IgD-negative memory B cell (primary cell): ENCODE measurements around the gene ACSL3. TPM values are rescaled to one million over a fixed set of nuclear protein-coding genes. Genes with fewer than 3 reads are reported as not detected.
"Not testable (repeated sequence)": the region's sequence is repeated elsewhere in the genome, so short reads cannot be mapped to it uniquely, and the experiment has no call there.

ENCODE experiments used
- H3K27ac Mint-ChIP-seq, 3 donors: one replicate each; pipeline ENCODE4 v1.8.0; 2020 to 2022; ENCODE audit warnings: mild to moderate bottlenecking in 3 of 3, mixed read lengths in 3 of 3, moderate library complexity in 1 of 3
- H3K27me3 Mint-ChIP-seq: one replicate; pipeline ENCODE4 v1.8.0; 2021; ENCODE audit warnings: mixed read lengths
- H3K36me3 Mint-ChIP-seq: one replicate; pipeline ENCODE4 v1.8.0; 2020; ENCODE audit warnings: mild to moderate bottlenecking, mixed read lengths
- H3K4me1 Mint-ChIP-seq, 3 donors: one replicate each; pipeline ENCODE4 v1.8.0; 2020 to 2022; ENCODE audit warnings: mixed read lengths in 3 of 3, mild to moderate bottlenecking in 1 of 3
- H3K4me3 Mint-ChIP-seq, 4 donors: one replicate each; pipeline ENCODE4 v1.8.0; 2020 to 2022; ENCODE audit warnings: mild to moderate bottlenecking in 4 of 4, mixed read lengths in 4 of 4, moderate library complexity in 3 of 4
- H3K9me3 Mint-ChIP-seq, 3 donors: one replicate each; pipeline ENCODE4 v1.8.0; 2020 to 2021; ENCODE audit warnings: mixed read lengths in 3 of 3, mild to moderate bottlenecking in 1 of 3
- polyA plus RNA-seq: library from polyadenylated mRNA; unstranded; fragments of 300-500 nt; fragmentation: Illumina TruSeq; gene quantifications from one replicate; pipeline ENCODE4 v1.2.3, GENCODE V29; 2021

ACSL3 gene
- polyA plus RNA-seq, 1 donor from 2014 or later: 19.6 TPM

DNA sequence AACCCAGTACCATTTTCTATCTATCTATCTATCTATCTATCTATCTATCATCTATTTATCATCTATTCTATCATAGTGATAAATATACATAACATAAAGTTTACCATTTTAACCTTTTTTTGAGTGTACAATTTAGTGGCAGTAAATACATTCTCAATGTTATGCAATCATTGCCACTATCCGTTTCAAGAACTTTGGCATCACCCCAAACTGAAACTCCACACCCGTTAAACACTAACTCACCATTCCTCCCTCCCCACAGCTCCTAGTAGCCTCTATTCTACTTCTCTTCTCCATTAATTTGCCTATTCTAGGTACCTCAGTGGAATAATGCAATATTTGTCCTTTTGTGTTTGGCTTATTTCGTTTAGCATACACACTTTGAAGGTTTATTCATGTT lies 108.7 kb downstream of the ACSL3 start:
- Mint-ChIP-seq H3K4me3 (no peak overlapping the region), H3K27ac (no peak overlapping the region), H3K27me3 (peaks cover 2% of the 10 kb centered on the region), H3K36me3 (no peaks in the 10 kb centered on the region), H3K4me1 (no peaks in the 10 kb centered on the region), H3K9me3 (no peaks in the 10 kb centered on the region)

DNA sequence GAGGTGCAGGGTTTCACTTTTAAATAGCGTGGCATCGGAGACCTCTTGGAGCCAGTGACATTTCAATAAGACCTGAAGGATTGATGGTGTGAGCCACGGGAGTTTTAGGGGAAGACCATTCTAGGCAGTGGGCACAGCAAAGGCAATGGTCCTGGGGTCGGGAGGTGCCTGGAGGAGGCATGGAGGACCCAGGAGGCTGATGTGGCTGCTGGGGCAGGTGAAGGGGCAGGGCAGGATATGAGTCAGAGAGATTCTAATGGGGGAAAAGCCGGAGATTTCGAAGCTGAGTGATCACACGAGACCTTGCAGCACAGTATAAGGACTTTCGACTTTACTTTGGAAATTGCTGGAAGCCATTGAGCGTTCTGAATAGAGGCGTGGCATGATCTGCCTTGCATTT lies 111.6 kb downstream of the ACSL3 start:
- Mint-ChIP-seq H3K36me3 (no peaks in the 10 kb centered on the region), H3K9me3 (no peaks in the 10 kb centered on the region), H3K27me3 (peaks cover 2% of the 10 kb centered on the region), H3K4me1 (no peaks in the 10 kb centered on the region), H3K27ac (no peak overlapping the region), H3K4me3 (no peak overlapping the region)

DNA sequence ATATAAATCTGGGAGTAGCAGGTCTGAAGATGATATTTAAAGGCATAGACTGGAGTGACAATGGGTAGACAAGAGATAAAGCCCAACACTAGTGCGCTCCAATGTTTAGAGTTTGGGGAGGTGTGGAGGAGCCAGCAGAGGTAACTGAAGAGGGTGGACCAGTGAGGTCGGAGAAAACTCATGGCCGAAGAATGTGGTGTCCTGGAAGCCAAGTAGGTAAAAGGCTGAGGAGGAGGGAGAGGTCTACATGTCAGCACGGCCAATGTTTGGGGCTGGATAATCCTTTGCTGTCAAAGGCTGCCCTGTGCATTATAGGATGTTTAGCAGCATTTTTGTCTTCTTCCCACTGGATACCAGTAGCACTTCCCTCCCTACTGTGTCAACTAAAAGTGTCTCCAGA lies 112.4 kb downstream of the ACSL3 start:
- Mint-ChIP-seq H3K4me3 (no peak overlapping the region), H3K27me3 (peaks cover 8% of the 10 kb centered on the region), H3K9me3 (no peaks in the 10 kb centered on the region), H3K27ac (no peak overlapping the region), H3K4me1 (no peaks in the 10 kb centered on the region), H3K36me3 (no peaks in the 10 kb centered on the region)

DNA sequence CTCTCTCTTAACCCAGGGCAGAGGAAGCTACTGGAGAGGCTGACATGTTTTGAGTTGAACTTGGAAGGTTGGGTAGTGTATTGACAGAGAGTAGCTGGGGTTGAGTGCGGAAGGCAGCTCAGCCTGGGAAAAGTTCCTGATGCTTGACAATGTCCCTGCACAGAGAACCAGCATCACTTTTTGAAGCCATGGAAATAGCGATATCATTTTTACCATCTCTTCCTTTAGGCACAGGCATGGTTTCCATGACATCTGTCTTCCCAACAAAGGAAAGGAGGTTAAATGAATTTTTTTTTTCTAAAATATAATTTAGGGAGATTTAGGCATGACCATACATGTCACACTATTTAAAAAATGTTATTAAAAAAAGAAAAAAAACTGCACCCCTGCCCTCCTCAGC lies 112.9 kb downstream of the ACSL3 start:
- Mint-ChIP-seq H3K4me1 (no peaks in the 10 kb centered on the region), H3K36me3 (no peaks in the 10 kb centered on the region), H3K27me3 (peaks cover 9% of the 10 kb centered on the region), H3K4me3 (no peak overlapping the region), H3K9me3 (no peaks in the 10 kb centered on the region), H3K27ac (no peak overlapping the region)

DNA sequence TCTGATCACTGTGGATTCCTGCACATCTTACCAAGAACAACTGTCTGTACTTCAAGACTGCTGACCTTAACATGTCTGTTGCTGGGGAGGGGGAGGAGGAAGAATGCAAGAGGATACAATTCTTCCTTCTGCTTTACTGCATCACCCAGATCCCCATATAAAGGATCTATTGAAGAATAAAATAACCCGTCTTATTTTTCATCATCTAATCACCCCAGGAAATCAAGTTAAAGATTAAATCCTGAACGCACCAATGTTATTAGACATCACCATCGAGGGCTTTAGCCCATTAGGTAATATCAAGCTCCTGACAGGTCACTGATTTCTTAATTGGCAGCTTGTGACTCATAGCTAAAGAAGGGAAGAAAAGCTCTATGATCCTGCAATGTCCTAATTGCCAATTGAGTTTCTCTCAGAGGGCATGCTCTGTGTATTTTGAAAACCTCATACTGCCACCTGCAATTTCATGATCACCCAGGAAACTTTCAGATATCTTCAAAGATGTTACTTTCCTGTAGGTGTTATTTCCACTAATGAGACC lies 115.8 kb downstream of the ACSL3 start:
- Mint-ChIP-seq H3K9me3 (no peaks in the 10 kb centered on the region), H3K4me1 (peaks cover 0 to 1% (median 0%) of the 10 kb centered on the region in 3 donors), H3K4me3 (no peak overlapping the region), H3K36me3 (no peaks in the 10 kb centered on the region), H3K27ac (no peak overlapping the region), H3K27me3 (peaks cover 9% of the 10 kb centered on the region)

DNA sequence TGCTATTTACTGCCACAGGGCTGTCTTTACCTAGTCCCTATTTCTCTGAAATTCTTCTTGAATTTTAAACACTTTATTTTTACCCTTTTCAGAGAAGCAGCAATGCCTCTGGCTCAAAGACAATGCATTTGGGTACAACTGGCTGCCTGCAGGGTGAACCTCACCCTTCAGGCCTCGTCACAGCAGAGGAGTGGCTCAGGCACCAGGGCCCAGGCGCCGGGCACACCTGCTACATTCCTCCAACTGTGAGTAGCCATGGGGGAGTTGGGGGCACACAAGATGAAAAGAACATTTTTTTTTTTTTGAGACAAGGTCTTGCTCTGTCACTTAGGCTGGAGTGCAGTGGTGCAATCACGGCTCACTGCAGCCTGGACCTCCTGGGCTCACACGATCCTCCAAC lies 116.3 kb downstream of the ACSL3 start:
- no peak overlapping the region for H3K4me3 Mint-ChIP-seq
- peaks cover 9% of the 10 kb centered on the region for H3K27me3 Mint-ChIP-seq
- H3K27ac Mint-ChIP-seq: no peak overlapping the region
- H3K36me3 Mint-ChIP-seq: no peaks in the 10 kb centered on the region
- H3K4me1 Mint-ChIP-seq: peaks cover 0 to 1% (median 0%) of the 10 kb centered on the region in 3 donors
- H3K9me3 Mint-ChIP-seq: no peaks in the 10 kb centered on the region

DNA sequence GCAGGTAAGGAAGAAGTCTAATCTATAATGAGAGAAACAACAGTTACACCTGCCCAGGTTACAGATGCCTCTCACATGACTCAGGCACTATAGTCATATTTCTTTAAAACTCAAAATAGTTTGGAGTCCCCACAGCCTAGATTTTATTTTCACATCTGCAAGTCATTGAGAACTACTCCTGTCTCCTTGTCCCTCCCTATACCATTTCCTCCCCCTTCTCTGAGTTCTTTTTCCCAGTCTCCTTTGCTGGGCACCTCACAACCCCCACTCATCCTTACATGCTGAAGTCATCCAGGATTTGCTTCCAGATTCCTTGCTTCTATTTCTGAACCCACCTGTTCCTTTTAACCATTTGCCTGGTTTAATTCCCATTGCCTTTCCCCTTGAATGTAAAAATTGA lies 118.0 kb downstream of the ACSL3 start:
- Mint-ChIP-seq H3K9me3 (no peaks in the 10 kb centered on the region), H3K27ac (no peak overlapping the region), H3K4me3 (no peak overlapping the region)

DNA sequence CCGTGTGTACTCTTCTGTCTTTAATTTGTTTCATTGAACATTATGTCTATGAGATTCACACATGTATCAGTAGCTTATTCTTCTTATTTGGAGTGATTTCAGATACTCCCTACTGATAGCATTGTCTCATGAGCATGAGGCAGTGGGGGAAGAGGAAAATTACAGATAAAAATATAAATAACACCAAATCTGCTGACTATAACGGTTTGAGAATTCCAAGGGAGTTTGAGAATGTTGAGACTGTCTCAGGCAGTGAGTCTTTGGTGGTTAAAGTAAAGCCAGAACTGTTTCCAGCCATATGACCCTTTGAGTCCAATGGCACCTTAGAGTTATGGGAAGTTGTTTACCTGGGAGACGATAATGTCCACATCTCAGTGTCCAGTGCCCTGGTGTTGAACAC lies 118.6 kb downstream of the ACSL3 start:
- peaks cover 0 to 2% (median 1%) of the 10 kb centered on the region in 3 donors for H3K4me1 Mint-ChIP-seq

More for the DNA sequence above, 118.0 kb downstream of the ACSL3 start:
- Mint-ChIP-seq H3K36me3 (no peaks in the 10 kb centered on the region), H3K4me1 (peaks cover 0 to 2% (median 1%) of the 10 kb centered on the region in 3 donors), H3K27me3 (peaks cover 14% of the 10 kb centered on the region)

DNA sequence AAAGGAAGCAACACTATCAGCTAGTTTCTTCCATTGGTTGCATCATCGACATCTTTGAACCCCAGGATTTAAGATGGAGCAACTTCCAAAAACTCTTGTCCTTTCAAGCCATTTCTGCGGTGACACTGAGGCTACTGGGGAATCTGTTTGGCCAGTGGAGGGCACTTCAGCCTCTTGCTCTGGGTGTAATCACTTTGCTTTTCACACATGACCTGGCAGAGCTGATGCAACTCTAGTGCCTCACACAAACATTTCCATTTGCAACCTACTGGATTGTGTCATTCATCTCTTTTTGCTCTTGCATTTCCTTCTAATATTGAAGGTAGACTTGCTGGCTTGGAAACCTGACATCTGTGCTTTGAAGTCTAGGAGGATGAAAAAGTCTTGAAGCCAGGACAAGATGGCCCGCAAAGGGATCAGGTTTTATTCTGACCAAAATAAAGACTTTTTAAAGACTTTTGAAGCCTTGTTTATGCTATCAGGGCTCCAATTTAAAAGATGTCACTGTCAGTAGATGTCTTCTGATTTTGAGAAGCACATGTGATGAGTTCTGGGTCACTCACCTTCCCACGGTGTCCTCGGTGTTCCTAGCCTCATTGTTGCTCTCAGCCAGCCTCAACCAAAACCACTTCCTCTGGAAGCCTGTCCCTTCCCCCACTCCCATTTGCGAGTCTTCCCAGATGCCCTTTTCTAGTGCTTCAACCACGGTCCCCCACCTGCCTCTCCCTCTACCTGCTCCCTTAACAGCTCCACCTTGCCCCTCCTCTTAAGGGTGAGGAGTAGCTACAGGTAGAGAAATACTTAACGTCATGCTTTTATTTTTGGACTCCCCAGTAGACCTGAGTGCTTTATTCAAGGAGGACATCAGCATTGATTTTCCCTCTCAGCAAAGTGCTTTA lies 121.4 kb downstream of the ACSL3 start:
- Mint-ChIP-seq H3K27me3 (peaks cover 14% of the 10 kb centered on the region), H3K36me3 (no peaks in the 10 kb centered on the region), H3K4me1 (peaks cover 0 to 2% (median 1%) of the 10 kb centered on the region in 3 donors), H3K27ac (peak overlapping the region in 1 of 3 donors; percentile 75), H3K4me3 (no peak overlapping the region), H3K9me3 (peaks cover 0 to 9% (median 4%) of the 10 kb centered on the region in 3 donors)

More for the DNA sequence above, 118.6 kb downstream of the ACSL3 start:
- Mint-ChIP-seq H3K36me3 (no peaks in the 10 kb centered on the region), H3K4me3 (no peak overlapping the region), H3K27ac (no peak overlapping the region), H3K9me3 (no peaks in the 10 kb centered on the region), H3K27me3 (peaks cover 14% of the 10 kb centered on the region)

DNA sequence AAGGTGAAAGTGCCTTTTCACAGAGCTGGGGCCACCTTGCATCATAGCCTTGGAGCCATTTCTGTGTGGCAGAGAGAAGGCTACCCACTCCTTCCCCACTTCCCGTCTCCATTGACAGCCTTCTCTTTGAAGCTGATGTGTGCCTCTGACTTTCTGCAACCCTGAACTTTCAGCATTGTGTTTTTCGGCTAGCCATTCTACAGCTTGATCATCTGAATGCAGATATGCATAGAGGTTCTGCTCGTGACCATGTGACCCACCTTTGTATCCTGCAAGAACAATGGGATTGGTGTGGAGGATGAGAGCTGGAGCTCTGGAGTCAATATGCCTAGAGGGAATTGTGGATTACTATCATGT lies 122.1 kb downstream of the ACSL3 start:
- Mint-ChIP-seq H3K4me3 (peak overlapping the region in 1 of 4 donors; percentile 20), H3K9me3 (peaks cover 0 to 9% (median 6%) of the 10 kb centered on the region in 3 donors), H3K27me3 (peaks cover 11% of the 10 kb centered on the region), H3K36me3 (no peaks in the 10 kb centered on the region), H3K27ac (peak overlapping the region in 1 of 3 donors; percentile 75), H3K4me1 (peaks cover 0 to 2% (median 1%) of the 10 kb centered on the region in 3 donors)

DNA sequence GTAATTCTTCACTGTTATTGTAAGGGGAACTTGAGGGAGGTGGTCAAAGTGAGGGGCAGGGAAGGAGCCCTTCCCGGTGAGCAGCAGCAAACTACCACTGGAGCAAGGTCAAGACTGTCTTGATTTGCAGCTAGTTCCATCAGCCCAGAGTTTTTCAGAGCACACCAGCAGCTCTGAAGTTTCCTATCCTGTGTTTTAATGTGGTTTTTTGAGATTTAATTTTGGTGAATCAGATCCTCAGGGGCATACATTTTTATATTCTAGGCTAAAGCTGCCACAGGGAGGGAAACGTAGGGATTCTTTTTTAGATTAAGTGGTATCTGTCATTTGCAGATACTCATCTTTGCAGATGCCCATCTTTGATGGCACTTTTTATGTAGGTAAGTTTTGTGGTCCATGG lies 124.1 kb downstream of the ACSL3 start:
- Mint-ChIP-seq H3K9me3 (peaks cover 0 to 14% (median 9%) of the 10 kb centered on the region in 3 donors), H3K36me3 (no peaks in the 10 kb centered on the region), H3K27me3 (peaks cover 7% of the 10 kb centered on the region), H3K27ac (no peak overlapping the region), H3K4me1 (peaks cover 0 to 2% (median 1%) of the 10 kb centered on the region in 3 donors), H3K4me3 (no peak overlapping the region)

DNA sequence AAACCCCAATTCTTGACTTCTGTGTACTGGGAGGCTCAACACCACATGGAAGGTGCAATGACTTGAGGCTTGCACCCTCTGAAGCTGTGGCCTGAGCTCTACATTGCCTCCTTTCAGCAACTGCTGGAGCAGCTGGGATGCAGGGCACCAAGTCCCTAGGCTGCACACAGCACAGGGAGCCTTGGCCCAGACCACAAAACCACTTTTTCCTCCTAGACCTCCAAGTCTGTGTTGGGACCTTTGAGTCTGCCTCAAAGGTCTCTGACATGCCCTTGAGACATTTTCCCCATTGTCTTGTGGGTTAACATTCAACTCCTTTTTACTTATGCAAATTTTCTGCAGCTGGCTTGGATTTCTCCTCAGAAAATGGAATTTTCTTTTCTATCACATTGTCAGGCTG lies 128.6 kb downstream of the ACSL3 start:
- no peak overlapping the region for H3K4me3 Mint-ChIP-seq

DNA sequence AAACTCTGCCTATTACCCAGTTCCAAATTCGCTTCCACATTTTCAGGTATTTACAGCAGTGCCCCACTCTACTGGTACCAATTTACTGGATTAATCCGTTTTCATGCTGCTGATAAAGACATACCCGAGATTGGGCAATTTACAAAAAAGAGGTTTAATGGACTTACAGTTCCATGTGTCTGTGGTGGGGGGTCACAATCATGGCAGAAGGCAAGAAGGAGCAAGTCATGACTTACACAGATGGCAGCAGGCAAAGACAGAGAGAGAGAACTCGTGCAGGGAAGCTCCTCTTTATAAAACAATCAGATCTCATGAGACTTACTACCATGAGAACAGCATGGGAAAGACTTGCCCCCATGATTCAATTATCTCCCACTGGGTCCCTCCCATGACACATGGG lies 129.4 kb downstream of the ACSL3 start:
- H3K4me1 Mint-ChIP-seq, H3K4me3 Mint-ChIP-seq, H3K27me3 Mint-ChIP-seq, H3K36me3 Mint-ChIP-seq: not testable (repeated sequence)
- Mint-ChIP-seq H3K27ac (peak overlapping the region in 1 of 3 donors; percentile 76), H3K9me3 (peaks cover 0 to 14% (median 4%) of the 10 kb centered on the region in 3 donors)

More for the DNA sequence above, 128.6 kb downstream of the ACSL3 start:
- Mint-ChIP-seq H3K4me1 (no peaks in the 10 kb centered on the region), H3K27me3 (peaks cover 2% of the 10 kb centered on the region), H3K36me3 (no peaks in the 10 kb centered on the region), H3K27ac (peak overlapping the region in 1 of 3 donors; percentile 76), H3K9me3 (peaks cover 0 to 14% (median 9%) of the 10 kb centered on the region in 3 donors)

DNA sequence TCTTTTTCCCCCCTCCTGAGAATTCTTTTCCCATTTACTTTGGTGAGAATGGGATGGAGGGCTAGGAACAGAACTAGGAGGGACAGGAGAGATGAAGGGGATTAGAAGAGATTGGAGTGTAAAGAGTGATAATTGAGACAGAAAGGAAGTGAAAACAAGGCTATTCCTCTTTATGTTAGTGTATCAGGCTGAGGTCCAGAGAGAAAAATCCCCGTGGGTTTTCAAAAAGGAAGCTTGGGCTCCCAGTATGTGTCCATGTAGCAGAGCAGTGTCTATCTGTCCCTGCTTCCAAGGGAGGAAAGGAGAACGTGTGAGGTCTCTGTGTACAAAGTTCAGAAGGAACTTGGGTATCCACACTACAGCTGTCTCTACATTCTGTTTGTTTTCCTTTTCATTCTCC lies 131.3 kb downstream of the ACSL3 start:
- Mint-ChIP-seq H3K36me3 (no peaks in the 10 kb centered on the region), H3K27ac (no peak overlapping the region), H3K4me1 (no peaks in the 10 kb centered on the region), H3K27me3 (no peaks in the 10 kb centered on the region), H3K9me3 (peaks cover 0 to 10% (median 0%) of the 10 kb centered on the region in 3 donors), H3K4me3 (no peak overlapping the region)
